ENCODE data around the gene ATP2C1. TPM values are rescaled to one million over a fixed set of nuclear protein-coding genes. Genes with fewer than 3 reads are reported as not detected.

Gene ATP2C1
- total RNA-seq, 3 donors from 2014 or later, result 54.9 to 61.6 (median 56.9) TPM

DNA sequence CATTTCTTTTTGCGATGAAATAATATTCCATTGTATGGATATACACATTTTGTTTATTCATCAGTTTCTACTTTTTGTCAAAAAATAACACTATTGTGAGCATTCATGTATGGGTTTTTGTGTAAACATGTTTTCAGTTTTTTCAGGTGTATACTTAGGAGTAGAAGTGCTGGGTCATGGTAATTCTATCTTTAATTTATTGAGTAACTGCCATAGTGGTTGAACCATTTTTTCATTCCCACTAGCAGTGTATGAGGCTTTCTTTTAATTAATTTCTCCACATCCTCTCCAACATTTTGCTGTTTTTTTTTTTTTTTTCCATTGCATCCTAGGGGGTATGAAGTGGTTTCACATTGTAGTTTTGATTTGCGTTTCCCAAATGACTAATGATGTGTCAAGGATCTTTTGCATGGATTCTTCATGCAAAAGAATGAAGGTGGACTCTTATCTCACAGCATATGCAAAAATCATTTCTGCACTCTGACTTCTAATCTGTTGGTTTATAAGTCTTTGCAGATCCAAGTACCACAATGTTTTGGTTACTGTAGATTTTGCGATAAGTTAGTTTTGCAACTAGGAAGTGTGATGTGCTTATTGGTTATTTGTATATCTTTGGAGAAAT, 12.6 kb downstream of the ATP2C1 start:
- intact Hi-C loops (cut with DNase I, micrococcal nuclease), result loop anchor here in 1 of 2 donors (10.0 kb wide), 1 partner anchor 108 kb away; no protein-coding TSS in a partner anchor
- no peak for DNase-seq
- Histone ChIP-seq H3K4me1 (ENCODE audit: low read depth) (peaks cover 12% of the 10 kb centered on the region), H3K9me3 (no peaks in the 10 kb centered on the region), H3K4me3 (no peak overlapping the region), H3K36me3 (ENCODE audit: low read depth) (no peaks in the 10 kb centered on the region)
- no peak for ATAC-seq
- TF ChIP-seq, protein P1, sequence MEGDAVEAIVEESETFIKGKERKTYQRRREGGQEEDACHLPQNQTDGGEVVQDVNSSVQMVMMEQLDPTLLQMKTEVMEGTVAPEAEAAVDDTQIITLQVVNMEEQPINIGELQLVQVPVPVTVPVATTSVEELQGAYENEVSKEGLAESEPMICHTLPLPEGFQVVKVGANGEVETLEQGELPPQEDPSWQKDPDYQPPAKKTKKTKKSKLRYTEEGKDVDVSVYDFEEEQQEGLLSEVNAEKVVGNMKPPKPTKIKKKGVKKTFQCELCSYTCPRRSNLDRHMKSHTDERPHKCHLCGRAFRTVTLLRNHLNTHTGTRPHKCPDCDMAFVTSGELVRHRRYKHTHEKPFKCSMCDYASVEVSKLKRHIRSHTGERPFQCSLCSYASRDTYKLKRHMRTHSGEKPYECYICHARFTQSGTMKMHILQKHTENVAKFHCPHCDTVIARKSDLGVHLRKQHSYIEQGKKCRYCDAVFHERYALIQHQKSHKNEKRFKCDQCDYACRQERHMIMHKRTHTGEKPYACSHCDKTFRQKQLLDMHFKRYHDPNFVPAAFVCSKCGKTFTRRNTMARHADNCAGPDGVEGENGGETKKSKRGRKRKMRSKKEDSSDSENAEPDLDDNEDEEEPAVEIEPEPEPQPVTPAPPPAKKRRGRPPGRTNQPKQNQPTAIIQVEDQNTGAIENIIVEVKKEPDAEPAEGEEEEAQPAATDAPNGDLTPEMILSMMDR (IDR thresholded peaks at IDR 0.05), result no peak

DNA sequence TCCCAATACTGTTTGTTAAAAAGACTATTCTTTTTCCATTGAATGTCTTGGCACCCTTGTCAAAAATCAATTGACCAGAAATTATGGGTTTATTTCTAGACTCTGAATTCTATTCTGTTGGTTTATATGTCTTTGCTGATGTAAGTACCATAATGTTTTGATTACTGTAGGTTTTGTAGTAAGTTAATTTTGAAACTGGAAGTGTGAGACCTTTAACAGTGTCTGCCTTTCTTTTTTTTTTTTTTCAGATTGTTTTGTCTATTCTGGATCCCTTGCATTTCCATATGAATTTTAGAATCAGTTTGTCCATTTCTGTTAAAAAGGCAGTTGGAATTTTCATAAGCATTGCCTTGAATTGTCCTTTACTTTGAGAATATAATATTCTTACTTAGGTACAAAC, 13.6 kb downstream of the ATP2C1 start:
- Histone ChIP-seq H3K4me3 (no peak overlapping the region), H3K4me1 (ENCODE audit: low read depth) (peaks cover 12% of the 10 kb centered on the region), H3K36me3 (ENCODE audit: low read depth) (no peaks in the 10 kb centered on the region), H3K9me3 (no peaks in the 10 kb centered on the region)
- ATAC-seq, result no peak
- intact Hi-C loops (cut with DNase I, micrococcal nuclease), result loop anchor here in 1 of 2 donors (10.0 kb wide), 1 partner anchor 107 kb away; no protein-coding TSS in a partner anchor
- TF ChIP-seq, protein P1 (IDR thresholded peaks at IDR 0.05), result no peak
- DNase-seq, result no peak

DNA sequence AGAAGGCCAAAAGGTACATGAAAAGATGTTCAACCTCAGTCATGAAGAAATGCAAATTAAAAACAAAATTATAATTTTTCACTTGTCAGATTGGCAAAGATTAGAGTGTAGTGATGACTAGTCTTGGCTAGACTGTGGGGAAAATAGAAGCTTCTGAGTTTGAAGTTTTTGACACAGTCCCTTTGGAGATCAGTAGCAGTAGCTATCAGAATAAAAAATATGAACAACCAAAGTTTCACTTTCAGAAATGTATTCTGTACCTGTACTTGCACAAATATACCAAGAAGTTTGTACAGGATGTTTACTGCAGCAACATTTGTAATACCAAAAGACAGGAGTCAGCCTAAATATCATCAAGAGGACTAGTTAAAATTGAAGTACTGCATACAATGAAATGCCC, 14.1 kb downstream of the ATP2C1 start:
- H3K9me3 ChIP-seq, result no peaks in the 10 kb centered on the region
- no peaks in the 10 kb centered on the region for H3K36me3 ChIP-seq (ENCODE audit: low read depth)
- TF ChIP-seq, protein P1 (IDR thresholded peaks at IDR 0.05), result no peak
- no peak for ATAC-seq
- H3K4me3 ChIP-seq, result no peak overlapping the region
- intact Hi-C loops (cut with DNase I, micrococcal nuclease), result loop anchor here in 1 of 2 donors (10.0 kb wide), 1 partner anchor 107 kb away; no protein-coding TSS in a partner anchor
- peaks cover 12% of the 10 kb centered on the region for H3K4me1 ChIP-seq (ENCODE audit: low read depth)
- DNase-seq, result no peak

DNA sequence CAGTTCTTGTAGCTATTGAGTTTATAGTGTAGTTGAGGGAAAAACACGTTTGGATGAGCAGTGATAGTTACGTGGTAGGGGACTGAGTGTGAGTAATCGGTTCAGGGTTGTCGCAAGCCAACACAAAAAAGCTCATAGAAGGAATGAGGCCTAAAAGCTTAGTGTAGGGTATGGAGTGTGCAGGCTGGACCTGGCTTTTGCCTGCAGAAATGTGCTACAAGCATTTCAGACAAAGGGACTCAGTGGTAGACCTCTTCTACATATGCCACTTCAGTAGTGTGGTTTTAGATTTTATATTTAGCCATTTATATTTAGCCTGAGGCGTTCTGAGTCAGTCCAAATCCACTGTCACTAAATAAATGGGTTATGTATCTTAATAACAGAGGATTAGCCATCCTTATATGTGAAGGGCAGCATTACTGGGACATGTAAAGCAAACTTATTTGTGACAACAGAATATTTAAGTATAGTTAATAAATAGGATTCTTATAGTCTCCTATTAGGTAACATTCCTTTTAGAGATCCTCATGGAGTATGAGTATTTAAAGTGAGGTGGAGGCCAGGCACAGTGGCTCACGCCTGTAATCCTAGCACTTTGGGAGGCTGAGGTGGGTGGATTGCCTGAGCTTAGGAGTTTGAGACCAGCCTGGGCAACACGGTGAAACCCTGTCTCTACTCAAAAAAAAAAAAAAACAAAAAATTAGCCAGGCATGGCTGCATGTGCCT, 21.8 kb downstream of the ATP2C1 start:
- H3K36me3 ChIP-seq (ENCODE audit: low read depth), result no peaks in the 10 kb centered on the region
- peaks cover 4% of the 10 kb centered on the region for H3K9me3 ChIP-seq
- TF ChIP-seq, protein P1 (IDR thresholded peaks at IDR 0.05), result no peak
- DNase-seq, result no peak
- intact Hi-C loops (cut with DNase I, micrococcal nuclease), result no loop called here
- no peak overlapping the region for H3K4me3 ChIP-seq
- no peak for ATAC-seq
- no peaks in the 10 kb centered on the region for H3K4me1 ChIP-seq (ENCODE audit: low read depth)

DNA sequence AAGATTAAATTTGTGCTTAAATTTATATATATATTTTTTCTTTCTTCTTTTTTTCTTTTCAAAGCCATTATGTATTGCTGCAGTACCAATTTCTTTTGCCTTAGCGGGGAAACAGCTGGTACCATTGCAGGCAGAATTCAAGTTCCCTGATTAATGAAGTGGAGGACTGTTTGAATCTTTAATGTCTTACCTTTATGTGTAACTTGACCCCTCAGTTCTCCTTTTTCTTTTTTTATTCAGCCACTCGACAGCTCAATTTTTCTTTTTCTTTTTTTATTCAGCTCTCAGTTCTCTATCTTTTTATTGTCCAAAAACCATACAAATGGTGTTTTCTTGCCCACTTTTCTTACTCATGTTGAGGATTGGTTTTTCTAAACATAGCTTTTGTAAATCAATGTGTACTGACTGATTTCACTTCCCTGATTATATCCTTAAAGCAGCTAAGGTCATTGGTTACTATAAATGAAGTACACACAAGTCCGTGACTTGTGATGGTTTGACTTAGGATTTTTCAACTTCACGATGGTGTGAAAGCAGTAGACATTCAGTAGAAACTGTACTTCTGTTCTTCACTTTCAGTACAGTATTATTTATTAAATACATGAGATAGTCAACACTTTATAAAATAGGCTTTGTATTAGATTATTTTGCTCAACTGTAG, 22.8 kb downstream of the ATP2C1 start:
- no peak overlapping the region for H3K4me3 ChIP-seq
- H3K36me3 ChIP-seq (ENCODE audit: low read depth), result no peaks in the 10 kb centered on the region
- ATAC-seq (no peak), DNase-seq (no peak)
- no peaks in the 10 kb centered on the region for H3K4me1 ChIP-seq (ENCODE audit: low read depth)
- intact Hi-C loops (cut with DNase I, micrococcal nuclease), result no loop called here
- H3K9me3 ChIP-seq, result peaks cover 4% of the 10 kb centered on the region
- TF ChIP-seq, protein P1 (IDR thresholded peaks at IDR 0.05), result no peak
